ENCODE measurements around the gene APOC4.
"Not testable (repeated sequence)": the region's sequence is repeated elsewhere in the genome, so short reads cannot be mapped to it uniquely, and the experiment has no call there.

The APOC4 gene

DNA sequence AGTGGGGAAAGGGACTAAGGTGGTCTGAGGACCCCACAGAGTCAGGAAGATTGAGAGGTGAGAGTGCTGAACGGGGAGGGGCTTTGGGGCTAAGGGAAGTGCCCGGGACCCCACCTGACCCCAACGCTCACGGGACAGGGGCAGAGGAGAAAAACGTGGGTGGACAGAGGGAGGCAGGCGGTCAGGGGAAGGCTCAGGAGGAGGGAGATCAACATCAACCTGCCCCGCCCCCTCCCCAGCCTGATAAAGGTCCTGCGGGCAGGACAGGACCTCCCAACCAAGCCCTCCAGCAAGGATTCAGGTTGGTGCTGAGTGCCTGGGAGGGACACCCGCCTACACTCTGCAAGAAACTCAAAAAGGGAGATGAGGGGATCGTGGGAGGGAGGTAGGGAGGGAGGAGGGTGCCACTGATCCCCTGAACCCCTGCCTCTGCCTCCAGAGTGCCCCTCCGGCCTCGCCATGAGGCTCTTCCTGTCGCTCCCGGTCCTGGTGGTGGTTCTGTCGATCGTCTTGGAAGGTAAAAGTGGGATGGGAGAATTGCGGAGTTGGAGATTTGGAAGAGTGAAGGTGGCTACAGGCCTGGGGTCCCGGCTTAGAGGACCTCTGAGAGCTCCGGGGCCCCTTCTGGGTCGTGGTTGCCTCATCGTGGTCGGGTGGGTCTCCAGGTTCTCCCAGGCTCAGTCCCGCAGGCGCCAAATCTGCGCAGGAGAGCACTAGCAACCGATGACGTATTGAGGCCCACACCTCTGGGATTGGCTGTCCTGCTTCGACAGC is 27.4 kb upstream of the APOC4 start, which contains the start of gene APOC1:
TSS of gene APOC1 (plus strand) at position 176 of the 774 bp plus-strand sequence. CDS start at position 460, 284 bp downstream.
- peak; percentile 65 for DNase-seq (ENCODE audit: low read depth in 2 of 2)

DNA sequence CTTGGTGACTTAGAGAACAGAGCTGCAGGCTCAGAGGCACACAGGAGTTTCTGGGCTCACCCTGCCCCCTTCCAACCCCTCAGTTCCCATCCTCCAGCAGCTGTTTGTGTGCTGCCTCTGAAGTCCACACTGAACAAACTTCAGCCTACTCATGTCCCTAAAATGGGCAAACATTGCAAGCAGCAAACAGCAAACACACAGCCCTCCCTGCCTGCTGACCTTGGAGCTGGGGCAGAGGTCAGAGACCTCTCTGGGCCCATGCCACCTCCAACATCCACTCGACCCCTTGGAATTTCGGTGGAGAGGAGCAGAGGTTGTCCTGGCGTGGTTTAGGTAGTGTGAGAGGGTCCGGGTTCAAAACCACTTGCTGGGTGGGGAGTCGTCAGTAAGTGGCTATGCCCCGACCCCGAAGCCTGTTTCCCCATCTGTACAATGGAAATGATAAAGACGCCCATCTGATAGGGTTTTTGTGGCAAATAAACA is 17.8 kb upstream of the APOC4 start:
- no peak for DNase-seq (ENCODE audit: low read depth in 2 of 2)

GRCh38 chr19:44925114-44925891 is 16.7 kb upstream of the APOC4 start:
- DNase-seq (ENCODE audit: low read depth in 2 of 2), result peak in 1 of 2 experiments; percentile 22

GRCh38 chr19:44926245-44927077 is 15.6 kb upstream of the APOC4 start:
- DNase-seq (ENCODE audit: low read depth in 2 of 2), result not testable (repeated sequence)

DNA sequence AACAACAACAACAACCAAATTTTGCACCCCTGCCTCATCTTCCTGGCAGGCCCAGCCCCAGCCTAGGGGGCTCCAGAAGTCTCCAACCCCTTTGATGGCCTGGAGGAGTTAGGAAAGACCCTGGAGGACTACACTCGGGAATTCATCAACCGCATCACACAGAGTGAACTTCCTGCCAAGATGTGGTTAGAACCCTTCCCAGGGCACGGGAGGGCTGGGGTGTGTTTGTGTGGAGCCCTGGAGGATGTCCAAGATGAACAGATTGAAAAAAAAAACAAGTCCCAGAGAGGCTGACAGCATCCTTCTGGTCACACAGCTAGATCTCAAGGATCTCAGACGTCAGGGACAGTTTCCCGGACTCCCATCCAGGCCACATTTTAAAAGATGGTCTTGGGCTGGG is 14.3 kb upstream of the APOC4 start:
- peak; percentile 24 to 34 for DNase-seq (ENCODE audit: low read depth in 2 of 2)

DNA sequence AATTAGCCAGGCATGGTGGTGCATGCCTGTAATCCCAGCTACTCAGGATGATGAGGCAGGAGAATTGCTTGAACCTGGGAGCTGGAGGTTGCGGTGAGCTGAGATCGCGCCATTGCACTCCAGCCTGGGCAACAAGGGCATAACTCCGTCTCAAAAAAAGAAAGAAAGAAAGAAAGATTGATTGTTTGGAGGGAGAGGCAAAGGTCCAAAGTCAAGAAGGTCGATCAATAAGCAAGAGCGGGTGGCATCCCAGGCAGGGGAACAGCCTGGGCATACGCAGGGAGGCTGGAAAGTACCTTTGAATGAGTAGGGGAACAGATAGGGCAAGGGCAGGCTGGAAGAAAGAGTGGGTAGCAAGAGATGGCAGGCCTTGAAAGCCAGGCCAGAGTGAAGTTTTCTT is 11.9 kb upstream of the APOC4 start:
- no peak for DNase-seq (ENCODE audit: low read depth in 2 of 2)

GRCh38 chr19:44931541-44931940 is 10.5 kb upstream of the APOC4 start:
- DNase-seq (ENCODE audit: low read depth in 2 of 2), result no peak

DNA sequence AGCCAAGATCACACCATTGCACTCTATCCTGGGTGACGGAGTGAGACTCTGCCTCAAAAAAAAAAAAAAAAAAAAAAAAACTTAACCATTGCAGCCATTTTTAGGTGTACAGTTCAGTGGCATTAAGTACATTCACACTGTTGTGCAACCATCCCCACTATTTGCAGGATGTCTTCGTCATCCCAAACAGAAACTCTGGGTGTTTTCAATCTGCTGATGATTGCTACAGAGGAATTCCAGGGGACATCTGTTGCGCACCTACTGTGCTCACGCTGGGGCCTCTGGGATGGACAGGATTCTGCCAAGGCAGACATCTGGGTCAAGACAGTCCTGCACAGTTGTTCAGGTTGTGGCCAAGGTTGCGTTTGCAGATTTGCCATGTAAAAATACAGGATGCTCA is 2.4 kb upstream of the APOC4 start:
- no peak for DNase-seq (ENCODE audit: low read depth in 2 of 2)

GRCh38 chr19:44943801-44944249 is 1.8 kb downstream of the APOC4 start:
- DNase-seq (ENCODE audit: low read depth in 2 of 2), result no peak

DNA sequence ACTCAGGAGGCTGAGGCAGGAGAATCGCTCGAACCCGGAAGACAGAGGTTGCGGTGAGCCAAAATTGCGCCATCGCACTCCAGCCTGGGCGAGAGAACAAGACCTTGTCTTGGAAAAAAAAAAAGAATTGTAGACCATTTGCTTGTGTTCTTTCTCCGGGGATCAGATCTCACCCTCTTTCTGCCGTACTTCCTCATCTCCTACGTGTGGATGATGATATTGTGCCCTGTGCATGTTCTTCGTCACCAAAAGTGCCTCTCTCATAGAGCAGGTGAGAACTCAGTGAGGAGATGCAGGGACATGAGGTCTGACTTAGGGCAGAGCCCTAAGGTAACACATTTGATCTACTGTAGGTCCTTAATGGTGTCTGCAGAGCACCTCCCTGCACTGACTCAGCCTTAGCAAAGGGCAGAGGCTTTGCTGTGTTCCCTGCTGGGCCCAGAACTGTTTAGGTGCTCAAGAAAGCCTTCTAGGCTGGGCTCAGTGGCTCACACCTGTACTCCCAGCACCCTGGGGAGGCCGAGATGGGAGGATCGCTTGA is 5.1 kb downstream of the APOC4 start:
- no peak for DNase-seq (ENCODE audit: low read depth in 2 of 2)

DNA sequence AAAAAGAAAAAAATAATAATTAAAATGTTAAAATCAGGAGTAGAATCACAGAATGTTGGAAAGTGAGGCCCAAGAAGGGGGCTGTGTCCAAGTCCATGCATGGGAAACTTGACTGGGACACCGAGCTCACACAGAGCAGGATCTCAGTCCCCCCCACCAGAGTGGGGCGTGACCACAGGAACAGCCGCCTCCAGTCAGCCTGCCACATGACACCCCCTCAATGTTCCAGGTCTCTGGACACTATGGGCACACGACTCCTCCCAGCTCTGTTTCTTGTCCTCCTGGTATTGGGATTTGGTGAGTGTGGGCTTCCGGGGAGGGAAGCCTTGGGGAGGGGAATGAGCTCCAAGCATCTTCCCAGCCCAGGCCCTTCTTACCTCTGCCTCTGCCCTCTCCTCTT is 6.2 kb downstream of the APOC4 start:
- DNase-seq (ENCODE audit: low read depth in 2 of 2), result no peak

DNA sequence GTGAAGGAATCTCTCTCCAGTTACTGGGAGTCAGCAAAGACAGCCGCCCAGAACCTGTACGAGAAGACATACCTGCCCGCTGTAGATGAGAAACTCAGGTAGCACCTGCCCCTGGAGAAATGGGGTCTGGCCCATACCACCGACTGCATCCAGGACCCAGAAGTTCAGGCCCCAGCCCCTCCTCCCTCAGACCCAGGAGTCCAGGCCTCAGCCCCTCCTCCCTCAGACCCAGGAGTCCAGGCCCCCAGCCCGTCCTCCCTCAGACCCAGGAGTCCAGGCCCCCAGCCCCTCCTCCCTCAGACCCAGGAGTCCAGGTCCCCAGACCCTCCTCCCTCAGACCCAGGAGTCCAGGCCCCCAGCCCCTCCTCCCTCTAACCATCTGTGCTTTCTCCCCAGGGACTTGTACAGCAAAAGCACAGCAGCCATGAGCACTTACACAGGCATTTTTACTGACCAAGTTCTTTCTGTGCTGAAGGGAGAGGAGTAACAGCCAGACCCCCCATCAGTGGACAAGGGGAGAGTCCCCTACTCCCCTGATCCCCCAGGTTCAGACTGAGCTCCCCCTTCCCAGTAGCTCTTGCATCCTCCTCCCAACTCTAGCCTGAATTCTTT is 6.8 kb downstream of the APOC4 start:
- no peak for DNase-seq (ENCODE audit: low read depth in 2 of 2)

- DNase-seq (ENCODE audit: low read depth in 2 of 2), result no peak
Measured at GRCh38 chr19:44949550-44949949, 7.5 kb downstream of the APOC4 start.

GRCh38 chr19:44951179-44952159 is 9.4 kb downstream of the APOC4 start:
- DNase-seq (ENCODE audit: low read depth in 2 of 2), result peak; percentile 57 to 63

GRCh38 chr19:44954278-44954648 is 12.2 kb downstream of the APOC4 start:
- DNase-seq (ENCODE audit: low read depth in 2 of 2), result no peak

DNA sequence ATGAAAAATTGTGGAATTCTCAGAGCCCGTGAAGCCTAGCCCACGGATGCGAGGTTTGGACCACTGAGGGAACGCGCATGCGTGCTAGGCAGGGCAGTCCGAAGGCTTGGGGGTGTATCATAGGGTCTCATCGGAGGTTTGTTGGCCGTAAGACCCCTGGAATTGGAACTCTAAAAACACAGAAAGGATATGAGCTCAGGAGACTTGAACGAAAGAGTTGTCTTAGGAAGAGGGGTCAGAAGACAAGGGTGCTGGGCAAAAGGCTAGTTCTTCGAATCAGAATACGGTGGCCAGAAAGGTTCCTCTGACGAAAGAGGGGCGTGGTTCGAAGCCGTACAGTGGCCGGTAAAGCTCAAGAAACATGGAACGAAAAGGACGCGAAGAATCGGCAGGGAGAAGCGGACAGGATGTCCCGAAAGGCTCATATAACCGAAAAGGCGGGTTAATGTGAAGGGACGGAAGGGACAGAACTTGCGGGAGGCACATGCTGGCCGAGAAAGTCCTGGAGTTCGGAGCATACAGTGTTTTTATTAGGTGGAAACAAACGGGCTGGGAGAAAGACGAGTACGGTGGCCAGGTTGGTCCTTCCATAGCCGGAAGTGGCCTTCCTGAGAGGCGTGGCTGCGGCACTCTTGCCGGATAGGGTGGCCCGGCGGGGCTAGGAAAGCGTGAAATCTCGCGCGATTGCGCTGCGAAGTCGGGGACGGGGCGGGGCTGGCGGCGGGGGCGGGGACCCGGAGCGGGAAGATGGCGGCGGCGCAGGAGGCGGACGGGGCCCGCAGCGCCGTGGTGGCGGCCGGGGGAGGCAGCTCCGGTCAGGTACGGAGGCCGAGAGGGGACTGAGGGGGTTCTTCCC is 12.8 kb downstream of the APOC4 start, which contains the start of gene CLPTM1:
TSS of gene CLPTM1 (plus strand) at position 732 of the 856 bp plus-strand sequence. CDS start at position 748, 16 bp downstream.
- peak; percentile 92 to 93 for DNase-seq (ENCODE audit: low read depth in 2 of 2)

- DNase-seq (ENCODE audit: low read depth in 2 of 2), result no peak
Measured at GRCh38 chr19:44955505-44956439, 13.7 kb downstream of the APOC4 start.

DNA sequence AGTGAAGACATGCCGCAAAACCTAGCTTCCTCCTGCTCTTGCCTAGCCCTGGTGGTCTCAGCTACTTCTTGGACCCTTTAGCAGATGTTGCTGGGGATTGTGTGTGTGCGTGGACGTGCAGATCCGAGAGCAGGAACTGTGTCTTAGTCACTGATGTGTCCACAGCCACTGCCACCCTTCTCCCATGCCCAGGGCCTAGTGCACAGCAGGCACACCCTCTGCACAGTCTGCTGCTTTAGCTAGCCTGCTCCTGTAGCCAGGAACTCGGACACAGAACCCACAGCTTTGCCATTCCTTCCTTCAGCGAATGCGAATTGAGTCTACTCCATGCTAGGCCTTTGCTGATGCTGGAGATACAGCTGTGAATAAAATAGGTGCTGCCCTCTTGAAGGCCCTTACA is 15.5 kb downstream of the APOC4 start:
- no peak for DNase-seq (ENCODE audit: low read depth in 2 of 2)

Data from fibroblast of skin of left quadriceps (primary cell).